HCT116 (cell line): ENCODE data around the gene SESN3.

Source experiments
- CTCF ChIP-seq, 3 experiments: fragments of 200-600 bp in 1 of 3; sonication (generic) in 1 of 3; IDR thresholded peaks in 2 of 3; conservative IDR thresholded peaks in 1 of 3; 2 replicates each; pipeline ENCODE4 v1.5.1; 2012 to 2017; ENCODE audit warnings: low read depth in 2 of 3, low read length in 2 of 3, antibody characterized with exemption in 1 of 3, borderline replicate concordance in 1 of 3, control low read depth in 1 of 3, mild to moderate bottlenecking in 1 of 3, mixed read lengths in 1 of 3, mixed run types in 1 of 3, moderate library complexity in 1 of 3; ENCODE audit not compliant: insufficient read depth in 1 of 3
- RAD21 ChIP-seq: IDR thresholded peaks from 2 replicates; pipeline ENCODE4 v1.6.1; 2012; ENCODE audit warnings: low read depth, mild to moderate bottlenecking
- REST ChIP-seq: IDR thresholded peaks from 2 replicates; pipeline ENCODE4 v1.6.1; 2012; ENCODE audit warnings: low read depth
- TF ChIP-seq, protein P1 (sequence below): IDR thresholded peaks from 2 replicates; pipeline ENCODE4 v1.6.1; 2012

DNA sequence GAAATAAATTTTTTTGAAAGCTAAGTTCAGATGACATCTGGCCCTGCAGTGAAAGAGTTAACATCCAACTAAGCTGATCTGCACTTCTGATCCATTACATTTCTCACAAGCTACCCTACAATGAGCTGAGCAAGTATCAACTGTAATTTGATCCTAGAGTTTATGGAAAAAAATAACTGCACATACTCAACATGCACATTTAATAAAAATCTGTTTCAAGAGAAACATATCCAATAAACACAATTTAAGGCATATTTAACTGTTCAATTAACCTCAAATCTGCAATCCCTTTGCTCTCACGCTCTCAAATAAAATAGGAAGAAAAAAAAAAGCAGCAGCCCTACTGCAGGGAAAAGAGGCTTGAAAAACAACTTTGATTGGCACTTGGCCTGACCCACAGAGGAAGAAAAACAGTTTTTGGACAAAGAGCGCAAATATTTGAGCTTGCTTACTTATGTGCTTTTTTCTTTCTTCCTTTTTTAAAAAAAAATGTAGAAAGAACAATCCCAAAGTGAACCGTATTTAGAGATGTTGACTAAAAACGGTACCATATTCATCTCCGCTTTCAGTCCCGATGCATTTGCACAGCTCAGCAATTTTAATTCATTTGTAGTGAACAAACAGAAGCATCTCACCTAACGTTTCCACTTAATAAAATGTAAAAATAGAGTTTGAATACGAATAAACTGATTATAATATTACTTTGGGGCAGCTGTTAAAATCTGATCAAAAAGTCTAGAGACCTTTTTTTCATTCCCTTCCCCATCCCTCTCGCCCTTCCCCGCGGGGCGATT, 1.6 kb downstream of the SESN3 start:
- TF ChIP-seq CTCF (IDR thresholded peaks at IDR 0.05 in 2 of 3, conservative IDR thresholded peaks at IDR 0.05 in 1 of 3; ENCODE audit: borderline replicate concordance in 1 of 3, insufficient read depth in 1 of 3, low read depth in 2 of 3, low read length in 2 of 3) (no peak), REST (no peak), RAD21 (no peak)
- TF ChIP-seq, protein P1, sequence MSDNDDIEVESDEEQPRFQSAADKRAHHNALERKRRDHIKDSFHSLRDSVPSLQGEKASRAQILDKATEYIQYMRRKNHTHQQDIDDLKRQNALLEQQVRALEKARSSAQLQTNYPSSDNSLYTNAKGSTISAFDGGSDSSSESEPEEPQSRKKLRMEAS = no peak
